Stimulated activated CD8-positive, alpha-beta memory T cell treated with anti-CD3 and anti-CD28 coated beads, Interleukin-4, amount 100 ng/mL, for 24 hours (primary cell): ENCODE results near the gene EXOSC5.

Experiments
- DNase-seq: peaks from one replicate; pipeline ENCODE4 v3.0.0-alpha.2; 2020; ENCODE audit warnings: low read depth

EXOSC5 gene

DNA sequence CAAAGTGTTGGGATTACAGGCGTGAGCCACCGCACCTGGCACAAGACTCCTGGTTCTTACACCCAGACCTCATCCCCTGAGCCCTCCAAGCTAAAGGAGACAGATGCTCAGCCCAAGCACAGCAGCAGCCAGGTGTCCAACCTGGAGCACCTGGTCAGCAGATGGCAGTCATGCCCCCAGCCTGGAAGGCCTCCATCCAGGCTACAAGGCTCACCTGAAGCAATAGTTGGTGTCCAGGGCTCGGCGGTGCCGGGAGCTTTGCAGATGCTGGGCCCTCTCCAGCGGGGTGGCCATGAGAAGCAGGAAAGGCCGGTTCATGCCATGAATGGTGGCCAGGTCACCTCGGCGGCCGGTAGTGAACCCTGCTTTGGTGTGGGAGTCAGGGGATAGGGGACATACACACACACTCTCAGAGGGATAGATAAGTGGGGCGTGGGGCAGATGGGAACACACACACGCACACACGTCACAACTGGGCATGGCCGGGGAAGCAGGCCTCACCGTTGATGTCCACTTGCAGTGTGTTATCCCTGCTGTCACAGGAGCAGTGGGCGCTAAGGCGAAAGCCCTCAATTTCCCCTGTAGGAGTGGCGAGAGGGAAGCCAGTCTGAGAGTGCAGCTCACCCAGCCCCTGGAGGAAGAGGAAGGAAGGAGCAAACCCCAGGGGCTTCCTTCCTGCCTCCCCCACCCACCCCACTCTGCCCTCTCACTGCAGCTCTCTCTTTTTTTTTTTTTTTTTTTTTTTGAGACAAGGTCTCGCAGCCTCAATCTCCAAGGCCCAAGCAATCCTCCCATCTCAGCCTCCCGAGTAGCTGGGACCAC, 55.3 kb downstream of the EXOSC5 start:
- no peak for DNase-seq

- no peak for DNase-seq
Observed at GRCh38 chr19:41339936-41340335, 57.2 kb downstream of the EXOSC5 start.
